CD4-positive, alpha-beta T cell treated with Interferon gamma for 1 hour (primary cell): Measurements from ENCODE around the gene KIF14.
"Not testable (repeated sequence)": the region's sequence is repeated elsewhere in the genome, so short reads cannot be mapped to it uniquely, and the experiment has no call there.

Source experiments
- DNase-seq: peaks from one replicate; pipeline ENCODE4 v3.0.0-alpha.2; 2020

Gene KIF14

GRCh38 chr1:200535605-200536004 lies 84.9 kb downstream of the KIF14 start:
- no peak for DNase-seq

GRCh38 chr1:200530623-200531261 lies 89.8 kb downstream of the KIF14 start:
- peak; percentile 34 for DNase-seq

- DNase-seq: no peak
These were observed 91.5 kb downstream of the KIF14 start for GRCh38 chr1:200528858-200529606.

- DNase-seq: no peak
These were observed 92.9 kb downstream of the KIF14 start for GRCh38 chr1:200527670-200528069.

GRCh38 chr1:200526709-200527612 lies 93.6 kb downstream of the KIF14 start:
- DNase-seq: no peak

GRCh38 chr1:200525090-200525987 lies 95.2 kb downstream of the KIF14 start:
- no peak for DNase-seq

- not testable (repeated sequence) for DNase-seq
These were observed 96.0 kb downstream of the KIF14 start for GRCh38 chr1:200524551-200524950.

- no peak for DNase-seq
These were observed 96.5 kb downstream of the KIF14 start for GRCh38 chr1:200524092-200524491.

- DNase-seq: no peak
These were observed 99.8 kb downstream of the KIF14 start for GRCh38 chr1:200520735-200521134.

GRCh38 chr1:200518524-200518923 lies 102.0 kb downstream of the KIF14 start:
- no peak for DNase-seq

- DNase-seq: no peak
These were observed 108.4 kb downstream of the KIF14 start for GRCh38 chr1:200512191-200512590.

GRCh38 chr1:200510228-200510623 lies 110.3 kb downstream of the KIF14 start:
- peak; percentile 57 for DNase-seq

GRCh38 chr1:200506471-200506870 lies 114.1 kb downstream of the KIF14 start:
- DNase-seq: no peak

- no peak for DNase-seq
These were observed 115.3 kb downstream of the KIF14 start for GRCh38 chr1:200505257-200505656.
